ENCODE data around the gene CLDN4.
"Not testable (repeated sequence)": the region's sequence is repeated elsewhere in the genome, so short reads cannot be mapped to it uniquely, and the experiment has no call there.

CLDN4 gene

DNA sequence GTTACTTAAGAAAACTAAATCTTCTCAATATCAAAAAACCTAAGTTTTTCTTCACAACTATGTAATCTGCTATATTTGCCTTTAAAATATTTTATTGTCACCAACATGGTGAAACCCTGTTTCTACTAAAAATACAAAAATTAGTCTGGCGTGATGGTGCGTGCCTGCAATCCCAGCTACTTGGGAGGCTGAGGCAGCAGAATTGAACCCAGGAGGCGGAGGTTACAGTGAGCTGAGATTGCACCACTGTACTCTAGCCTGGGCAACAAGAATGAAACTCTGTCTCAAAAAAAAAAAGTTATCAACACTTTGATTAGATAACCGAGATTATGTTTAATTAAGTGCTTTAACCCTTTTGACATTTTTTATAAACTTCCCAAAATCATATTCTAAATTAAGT lies 28.3 kb upstream of the CLDN4 start:
- H3K27me3 ChIP-seq (ENCODE audit: control insufficient read depth in 1 of 2, insufficient read depth in 2 of 2, low read length in 2 of 2) = no peaks in the 10 kb centered on the region
- H3K36me3 ChIP-seq (ENCODE audit: control insufficient read depth in 1 of 2, insufficient read depth in 2 of 2, low read length in 2 of 2) = no peaks in the 10 kb centered on the region
- no peaks in the 10 kb centered on the region for H3K9me3 ChIP-seq (ENCODE audit: control insufficient read depth in 1 of 2, low read length in 2 of 2)
- no peak overlapping the region for H3K9ac ChIP-seq (ENCODE audit: low read depth in 1 of 2, low read length in 2 of 2)
- no peaks in the 10 kb centered on the region for H3K4me1 ChIP-seq (ENCODE audit: control insufficient read depth in 1 of 2, insufficient read depth in 2 of 2, low read length in 2 of 2)
- no peak overlapping the region for H3K4me3 ChIP-seq (ENCODE audit: low read depth in 1 of 2, low read length in 2 of 2)
- no peak overlapping the region for H3K27ac ChIP-seq (ENCODE audit: low read depth, low read length)

GRCh38 chr7:73809467-73809951 lies 21.3 kb upstream of the CLDN4 start:
- Histone ChIP-seq H3K27ac (ENCODE audit: low read depth, low read length) (no peak overlapping the region), H3K9ac (ENCODE audit: low read depth in 1 of 2, low read length in 2 of 2) (no peak overlapping the region), H3K4me1 (ENCODE audit: control insufficient read depth in 1 of 2, insufficient read depth in 2 of 2, low read length in 2 of 2) (peaks cover 0 to 6% of the 10 kb centered on the region in 2 donors), H3K9me3 (ENCODE audit: control insufficient read depth in 1 of 2, low read length in 2 of 2) (peaks cover 2 to 5% of the 10 kb centered on the region in 2 donors), H3K4me3 (ENCODE audit: low read depth in 1 of 2, low read length in 2 of 2) (peak overlapping the region in 1 of 2 donors; percentile 35), H3K36me3 (ENCODE audit: control insufficient read depth in 1 of 2, insufficient read depth in 2 of 2, low read length in 2 of 2) (no peaks in the 10 kb centered on the region), H3K27me3 (ENCODE audit: control insufficient read depth in 1 of 2, insufficient read depth in 2 of 2, low read length in 2 of 2) (no peaks in the 10 kb centered on the region)

DNA sequence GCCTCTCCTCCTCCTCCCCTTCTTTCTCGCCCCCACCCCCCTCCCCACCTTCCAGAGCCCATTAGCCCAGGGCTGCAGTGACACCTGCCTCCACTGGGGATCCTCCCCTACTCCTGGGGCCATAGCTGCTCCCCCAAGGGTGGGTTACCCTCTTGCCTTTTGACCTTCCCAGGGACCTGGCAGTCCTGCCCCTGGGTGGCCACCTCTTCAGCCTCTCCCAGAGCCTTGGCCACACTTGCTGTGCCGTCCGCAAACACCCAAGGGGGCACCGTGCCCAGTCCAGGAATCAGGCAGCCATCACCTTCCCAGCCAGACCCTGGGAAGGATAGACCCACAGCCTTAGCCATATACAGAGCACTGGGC lies 19.8 kb upstream of the CLDN4 start:
- Histone ChIP-seq H3K27ac (ENCODE audit: low read depth, low read length) (no peak overlapping the region), H3K9ac (ENCODE audit: low read depth in 1 of 2, low read length in 2 of 2) (no peak overlapping the region), H3K4me1 (ENCODE audit: control insufficient read depth in 1 of 2, insufficient read depth in 2 of 2, low read length in 2 of 2) (peaks cover 0 to 6% of the 10 kb centered on the region in 2 donors), H3K36me3 (ENCODE audit: control insufficient read depth in 1 of 2, insufficient read depth in 2 of 2, low read length in 2 of 2) (no peaks in the 10 kb centered on the region), H3K4me3 (ENCODE audit: low read depth in 1 of 2, low read length in 2 of 2) (no peak overlapping the region), H3K9me3 (ENCODE audit: control insufficient read depth in 1 of 2, low read length in 2 of 2) (peaks cover 2 to 5% of the 10 kb centered on the region in 2 donors), H3K27me3 (ENCODE audit: control insufficient read depth in 1 of 2, insufficient read depth in 2 of 2, low read length in 2 of 2) (no peaks in the 10 kb centered on the region)

- peaks cover 0 to 6% of the 10 kb centered on the region in 2 donors for H3K4me1 ChIP-seq (ENCODE audit: control insufficient read depth in 1 of 2, insufficient read depth in 2 of 2, low read length in 2 of 2)
- no peak overlapping the region for H3K4me3 ChIP-seq (ENCODE audit: low read depth in 1 of 2, low read length in 2 of 2)
- H3K9ac ChIP-seq (ENCODE audit: low read depth in 1 of 2, low read length in 2 of 2) = no peak overlapping the region
- no peaks in the 10 kb centered on the region for H3K27me3 ChIP-seq (ENCODE audit: control insufficient read depth in 1 of 2, insufficient read depth in 2 of 2, low read length in 2 of 2)
- no peaks in the 10 kb centered on the region for H3K36me3 ChIP-seq (ENCODE audit: control insufficient read depth in 1 of 2, insufficient read depth in 2 of 2, low read length in 2 of 2)
- no peak overlapping the region for H3K27ac ChIP-seq (ENCODE audit: low read depth, low read length)
- H3K9me3 ChIP-seq (ENCODE audit: control insufficient read depth in 1 of 2, low read length in 2 of 2) = peaks cover 2 to 5% of the 10 kb centered on the region in 2 donors
Observed at GRCh38 chr7:73811760-73812168, 19.0 kb upstream of the CLDN4 start.

- Histone ChIP-seq H3K4me3 (ENCODE audit: low read depth in 1 of 2, low read length in 2 of 2) (no peak overlapping the region), H3K27me3 (ENCODE audit: control insufficient read depth in 1 of 2, insufficient read depth in 2 of 2, low read length in 2 of 2) (no peaks in the 10 kb centered on the region), H3K9ac (ENCODE audit: low read depth in 1 of 2, low read length in 2 of 2) (no peak overlapping the region), H3K9me3 (ENCODE audit: control insufficient read depth in 1 of 2, low read length in 2 of 2) (peaks cover 2 to 5% of the 10 kb centered on the region in 2 donors), H3K36me3 (ENCODE audit: control insufficient read depth in 1 of 2, insufficient read depth in 2 of 2, low read length in 2 of 2) (no peaks in the 10 kb centered on the region), H3K4me1 (ENCODE audit: control insufficient read depth in 1 of 2, insufficient read depth in 2 of 2, low read length in 2 of 2) (peaks cover 0 to 6% of the 10 kb centered on the region in 2 donors), H3K27ac (ENCODE audit: low read depth, low read length) (no peak overlapping the region)
Observed at GRCh38 chr7:73812996-73813395, 17.8 kb upstream of the CLDN4 start.

GRCh38 chr7:73815436-73815835 lies 15.4 kb upstream of the CLDN4 start:
- Histone ChIP-seq H3K27ac (ENCODE audit: low read depth, low read length) (no peak overlapping the region), H3K4me3 (ENCODE audit: low read depth in 1 of 2, low read length in 2 of 2) (no peak overlapping the region), H3K9me3 (ENCODE audit: control insufficient read depth in 1 of 2, low read length in 2 of 2) (peaks cover 2 to 5% of the 10 kb centered on the region in 2 donors), H3K9ac (ENCODE audit: low read depth in 1 of 2, low read length in 2 of 2) (no peak overlapping the region), H3K36me3 (ENCODE audit: control insufficient read depth in 1 of 2, insufficient read depth in 2 of 2, low read length in 2 of 2) (no peaks in the 10 kb centered on the region), H3K4me1 (ENCODE audit: control insufficient read depth in 1 of 2, insufficient read depth in 2 of 2, low read length in 2 of 2) (peaks cover 0 to 3% of the 10 kb centered on the region in 2 donors), H3K27me3 (ENCODE audit: control insufficient read depth in 1 of 2, insufficient read depth in 2 of 2, low read length in 2 of 2) (no peaks in the 10 kb centered on the region)

DNA sequence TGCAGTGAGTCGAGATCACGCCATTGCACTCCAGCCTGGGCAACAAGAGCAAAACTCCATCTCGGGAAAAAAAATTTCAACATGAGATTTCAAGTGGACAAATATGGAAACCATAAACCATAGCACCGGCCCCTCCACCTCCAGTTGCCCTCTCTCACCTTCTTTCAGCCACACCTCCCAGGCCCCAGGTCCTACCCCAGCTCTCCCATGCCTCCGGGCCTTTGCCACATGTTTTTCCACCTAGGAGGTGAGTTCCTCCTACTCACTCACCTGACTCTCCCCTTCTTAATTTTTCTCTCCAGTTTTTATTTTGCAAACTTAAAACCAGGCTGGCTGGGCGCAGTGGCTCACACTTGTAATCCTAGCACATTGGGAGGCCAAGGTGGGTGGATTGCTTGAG lies 13.7 kb upstream of the CLDN4 start:
- Histone ChIP-seq H3K4me1 (ENCODE audit: control insufficient read depth in 1 of 2, insufficient read depth in 2 of 2, low read length in 2 of 2) (peaks cover 6 to 10% of the 10 kb centered on the region in 2 donors), H3K9me3 (ENCODE audit: control insufficient read depth in 1 of 2, low read length in 2 of 2) (peaks cover 2 to 5% of the 10 kb centered on the region in 2 donors), H3K36me3 (ENCODE audit: control insufficient read depth in 1 of 2, insufficient read depth in 2 of 2, low read length in 2 of 2) (no peaks in the 10 kb centered on the region), H3K4me3 (ENCODE audit: low read depth in 1 of 2, low read length in 2 of 2) (no peak overlapping the region), H3K27ac (ENCODE audit: low read depth, low read length) (no peak overlapping the region), H3K27me3 (ENCODE audit: control insufficient read depth in 1 of 2, insufficient read depth in 2 of 2, low read length in 2 of 2) (no peaks in the 10 kb centered on the region), H3K9ac (ENCODE audit: low read depth in 1 of 2, low read length in 2 of 2) (no peak overlapping the region)

DNA sequence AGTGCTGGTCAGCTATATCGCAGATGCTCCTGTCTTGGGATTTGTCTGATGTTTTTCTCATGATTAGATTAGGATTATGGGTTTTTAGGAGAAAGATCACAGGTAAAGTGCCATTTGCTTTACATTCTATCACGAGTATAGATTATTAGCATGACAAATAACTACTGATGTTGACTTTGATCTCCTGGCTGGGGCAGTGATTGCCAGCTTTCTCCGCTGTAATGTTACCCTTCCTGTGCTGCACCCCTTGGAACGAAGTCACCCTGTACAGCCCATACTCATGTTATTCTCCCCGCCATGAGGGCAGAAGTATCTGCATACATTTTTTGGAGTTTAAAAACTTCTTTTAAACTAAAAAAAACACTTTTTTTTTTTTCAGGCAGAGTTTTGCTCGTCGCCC lies 10.8 kb upstream of the CLDN4 start:
- Histone ChIP-seq H3K9me3 (ENCODE audit: control insufficient read depth in 1 of 2, low read length in 2 of 2) (no peaks in the 10 kb centered on the region), H3K9ac (ENCODE audit: low read depth in 1 of 2, low read length in 2 of 2) (no peak overlapping the region), H3K4me3 (ENCODE audit: low read depth in 1 of 2, low read length in 2 of 2) (no peak overlapping the region), H3K36me3 (ENCODE audit: control insufficient read depth in 1 of 2, insufficient read depth in 2 of 2, low read length in 2 of 2) (no peaks in the 10 kb centered on the region), H3K27ac (ENCODE audit: low read depth, low read length) (no peak overlapping the region), H3K4me1 (ENCODE audit: control insufficient read depth in 1 of 2, insufficient read depth in 2 of 2, low read length in 2 of 2) (peaks cover 15 to 22% of the 10 kb centered on the region in 2 donors), H3K27me3 (ENCODE audit: control insufficient read depth in 1 of 2, insufficient read depth in 2 of 2, low read length in 2 of 2) (no peaks in the 10 kb centered on the region)

- not testable (repeated sequence) for H3K36me3 ChIP-seq (ENCODE audit: control insufficient read depth in 1 of 2, insufficient read depth in 2 of 2, low read length in 2 of 2); H3K4me3 ChIP-seq (ENCODE audit: low read depth in 1 of 2, low read length in 2 of 2); H3K27me3 ChIP-seq (ENCODE audit: control insufficient read depth in 1 of 2, insufficient read depth in 2 of 2, low read length in 2 of 2); H3K9ac ChIP-seq (ENCODE audit: low read depth in 1 of 2, low read length in 2 of 2); H3K9me3 ChIP-seq (ENCODE audit: control insufficient read depth in 1 of 2, low read length in 2 of 2)
- H3K27ac ChIP-seq (ENCODE audit: low read depth, low read length) = peak overlapping the region; percentile 20
- peaks cover 18 to 33% of the 10 kb centered on the region in 2 donors for H3K4me1 ChIP-seq (ENCODE audit: control insufficient read depth in 1 of 2, insufficient read depth in 2 of 2, low read length in 2 of 2)
Observed at GRCh38 chr7:73821597-73822285, 9.1 kb upstream of the CLDN4 start.

DNA sequence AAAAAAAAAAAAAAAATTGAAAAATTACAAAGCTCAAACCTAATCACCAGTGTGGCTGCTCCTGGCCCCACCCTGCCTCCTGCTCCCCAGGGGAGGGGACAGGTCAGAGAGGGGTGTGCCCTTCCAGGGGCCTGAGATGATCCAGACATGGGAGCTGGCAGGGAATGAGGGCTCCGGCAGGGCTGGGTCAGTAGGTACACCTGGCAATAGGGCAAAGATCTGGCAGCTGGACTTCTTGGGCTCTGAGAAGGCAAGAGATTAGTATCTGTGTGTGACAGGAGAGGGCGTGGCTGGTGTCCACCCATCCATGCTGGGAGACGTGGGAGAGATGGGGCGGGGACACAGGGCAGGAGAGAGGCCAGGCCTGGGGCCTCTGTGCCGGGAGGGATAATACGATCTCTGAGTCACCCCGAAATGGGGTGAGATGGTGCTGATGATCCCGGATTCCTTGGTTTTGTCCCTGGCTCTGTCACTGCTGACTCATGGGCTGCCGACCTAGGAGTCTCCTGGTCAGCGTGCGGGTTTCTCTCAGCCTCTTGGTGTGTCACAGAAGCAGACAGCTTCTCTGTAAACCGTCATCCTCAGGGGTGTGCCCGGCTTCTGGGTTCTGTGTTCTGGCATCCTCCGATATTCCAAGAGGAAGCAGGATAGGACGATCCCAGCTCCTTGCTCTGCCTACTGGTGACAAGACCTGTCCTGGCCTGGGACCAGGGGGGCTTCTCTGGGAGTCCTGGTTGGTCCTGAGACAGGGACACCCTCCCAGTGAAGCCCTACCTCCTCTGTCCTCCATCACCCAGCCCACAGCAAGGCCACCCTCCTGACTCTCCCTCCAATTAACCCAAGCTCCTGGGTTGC lies 8.2 kb upstream of the CLDN4 start:
- H3K4me1 ChIP-seq (ENCODE audit: control insufficient read depth in 1 of 2, insufficient read depth in 2 of 2, low read length in 2 of 2) = peaks cover 26 to 41% of the 10 kb centered on the region in 2 donors
- no peak overlapping the region for H3K4me3 ChIP-seq (ENCODE audit: low read depth in 1 of 2, low read length in 2 of 2)
- no peaks in the 10 kb centered on the region for H3K9me3 ChIP-seq (ENCODE audit: control insufficient read depth in 1 of 2, low read length in 2 of 2)
- H3K27me3 ChIP-seq (ENCODE audit: control insufficient read depth in 1 of 2, insufficient read depth in 2 of 2, low read length in 2 of 2) = no peaks in the 10 kb centered on the region
- no peaks in the 10 kb centered on the region for H3K36me3 ChIP-seq (ENCODE audit: control insufficient read depth in 1 of 2, insufficient read depth in 2 of 2, low read length in 2 of 2)
- peak overlapping the region; percentile 48 to 52 for H3K9ac ChIP-seq (ENCODE audit: low read depth in 1 of 2, low read length in 2 of 2)
- H3K27ac ChIP-seq (ENCODE audit: low read depth, low read length) = peak overlapping the region; percentile 58

Data from duodenal mucosa (tissue), 2 donors.